GM23248 (cell line): ENCODE data around the gene MDK.

Source experiments
- EZH2 ChIP-seq: fragments of 200-600 bp; sonication (generic); IDR thresholded peaks from 2 replicates; pipeline ENCODE4 v1.6.1; 2018; ENCODE audit warnings: antibody characterized with exemption, mild to moderate bottlenecking; ENCODE audit not compliant: insufficient read depth, poor library complexity, severe bottlenecking
- EZH2phosphoT487 ChIP-seq: fragments of 200-600 bp; sonication (generic); IDR thresholded peaks from 2 replicates; pipeline ENCODE4 v1.6.1; 2018; ENCODE audit warnings: antibody characterized with exemption, moderate library complexity, mild to moderate bottlenecking, low read depth; ENCODE audit not compliant: insufficient read depth

- TF ChIP-seq EZH2 (no peak), EZH2phosphoT487 (no peak)
Observed at GRCh38 chr11:46373787-46374740, 7.4 kb upstream of the MDK start.
